Esophagus muscularis mucosa (tissue), 4 donors: ENCODE measurements around the gene NFAM1. TPM values are rescaled to one million over a fixed set of nuclear protein-coding genes. Genes with fewer than 3 reads are reported as not detected.

Experiments
- DNase-seq: peaks from one replicate; pipeline ENCODE4 v3.0.0-alpha.2; 2017; ENCODE audit errors: extremely low spot score
- H3K27ac ChIP-seq, 4 donors: fragments of 200-600 bp; sonication (generic); replicated peaks in 1 of 4; 1 replicate in 3 of 4; 2 replicates in 1 of 4; pipeline ENCODE4 v1.5.1; 2016 to 2019; ENCODE audit warnings: mild to moderate bottlenecking in 1 of 4
- H3K27me3 ChIP-seq, 4 donors: fragments of 200-600 bp; sonication (generic); one replicate each; pipeline versions ENCODE4 v1.5.1 to v1.6.0; 2016 to 2019
- H3K36me3 ChIP-seq, 4 donors: fragments of 200-600 bp; sonication (generic); one replicate each; pipeline ENCODE4 v1.5.1; 2016 to 2019
- H3K4me1 ChIP-seq, 4 donors: fragments of 200-600 bp; sonication (generic); one replicate each; pipeline ENCODE4 v1.5.1; 2016 to 2019
- H3K4me3 ChIP-seq, 4 donors: fragments of 200-600 bp; sonication (generic); 1 replicate in 2 of 4; 2 replicates in 2 of 4; pipeline ENCODE4 v1.5.1; 2016 to 2019; ENCODE audit warnings: mild to moderate bottlenecking in 4 of 4, moderate library complexity in 1 of 4
- H3K9me3 ChIP-seq, 4 donors: fragments of 200-600 bp; sonication (generic); 1 replicate in 3 of 4; 2 replicates in 1 of 4; pipeline ENCODE4 v1.5.1; 2016 to 2019
- CTCF ChIP-seq, 3 experiments: fragments of 200-600 bp in 2 of 3; fragments of 450-650 bp in 1 of 3; sonication (generic) in 2 of 3; IDR thresholded peaks; one replicate each; pipeline ENCODE4 v1.5.1; 2017 to 2019; ENCODE audit warnings: antibody characterized with exemption in 3 of 3, mild to moderate bottlenecking in 2 of 3, moderate library complexity in 1 of 3
- EP300 ChIP-seq: sonication (generic); formaldehyde crosslinking; IDR thresholded peaks from one replicate; pipeline ENCODE4 v1.6.1; 2017; ENCODE audit warnings: antibody characterized with exemption
- POLR2A ChIP-seq: fragments of 450-650 bp; IDR thresholded peaks from one replicate; pipeline ENCODE4 v1.6.1; 2017; ENCODE audit warnings: antibody characterized with exemption, moderate library complexity, mild to moderate bottlenecking, low read depth
- POLR2AphosphoS5 ChIP-seq, 2 donors: sonication (generic); formaldehyde crosslinking; IDR thresholded peaks; one replicate each; pipeline ENCODE4 v1.6.1; 2017; ENCODE audit warnings: antibody characterized with exemption in 2 of 2
- WGBS: methylation state at CpG from one replicate; pipeline ENCODE4 v1.1.5; 2018; 5-methylcytosine and 5-hydroxymethylcytosine counted together
- intact Hi-C: fragments of 100-400 bp; cut with DNase I; formaldehyde crosslinking; loops from one replicate; pipeline ENCODE4 v1.15.1; 2023
- total RNA-seq, 4 donors: library from RNA; depleted of rRNA; stranded (reverse); fragments of >200 nt; gene quantifications; one replicate each; pipeline versions ENCODE4 v1.1.0 to v1.2.1, GENCODE V29; 2016

NFAM1 gene
- total RNA-seq, 4 donors from 2014 or later, result 2.1 to 5.1 (median 2.9) TPM

GRCh38 chr22:42350373-42350772 lies 81.8 kb downstream of the NFAM1 start:
- peaks cover 0 to 9% (median 6%) of the 10 kb centered on the region in 4 donors for H3K4me1 ChIP-seq
- H3K4me3 ChIP-seq, result no peak overlapping the region
- H3K9me3 ChIP-seq, result no peaks in the 10 kb centered on the region
- no peak overlapping the region for H3K27ac ChIP-seq
- intact Hi-C loops, result no loop called here
- H3K27me3 ChIP-seq, result no peaks in the 10 kb centered on the region
- no peak for DNase-seq
- 96% methylated on average over 4 of the region's 4 CpGs for WGBS
- no peaks in the 10 kb centered on the region for H3K36me3 ChIP-seq
- TF ChIP-seq EP300 (no peak), POLR2AphosphoS5 (IDR thresholded peaks at IDR 0.05) (no peak), POLR2A (no peak), CTCF (IDR thresholded peaks at IDR 0.05) (no peak)

- no peaks in the 10 kb centered on the region for H3K27me3 ChIP-seq
- WGBS, result 72% methylated on average over 11 of the region's 27 CpGs
- H3K27ac ChIP-seq, result no peak overlapping the region
- no peaks in the 10 kb centered on the region for H3K36me3 ChIP-seq
- TF ChIP-seq POLR2A (no peak), POLR2AphosphoS5 (IDR thresholded peaks at IDR 0.05) (no peak), EP300 (no peak), CTCF (IDR thresholded peaks at IDR 0.05) (no peak)
- H3K9me3 ChIP-seq, result no peaks in the 10 kb centered on the region
- no peak overlapping the region for H3K4me3 ChIP-seq
- intact Hi-C loops, result no loop called here
- H3K4me1 ChIP-seq, result peaks cover 4 to 27% (median 24%) of the 10 kb centered on the region in 4 donors
- DNase-seq, result no peak
Observed at GRCh38 chr22:42347281-42347824, 84.8 kb downstream of the NFAM1 start.

GRCh38 chr22:42346722-42347121 lies 85.5 kb downstream of the NFAM1 start:
- Histone ChIP-seq H3K4me3 (no peak overlapping the region), H3K4me1 (peaks cover 4 to 34% (median 27%) of the 10 kb centered on the region in 4 donors), H3K9me3 (no peaks in the 10 kb centered on the region), H3K27me3 (no peaks in the 10 kb centered on the region), H3K36me3 (no peaks in the 10 kb centered on the region), H3K27ac (no peak overlapping the region)
- WGBS, result 88% methylated on average over 8 of the region's 8 CpGs
- DNase-seq, result no peak
- intact Hi-C loops, result no loop called here
- no peak for TF ChIP-seq POLR2AphosphoS5 (IDR thresholded peaks at IDR 0.05)
- TF ChIP-seq EP300, result no peak
- no peak for TF ChIP-seq POLR2A
- TF ChIP-seq CTCF (IDR thresholded peaks at IDR 0.05), result no peak

- Histone ChIP-seq H3K27me3 (no peaks in the 10 kb centered on the region), H3K9me3 (no peaks in the 10 kb centered on the region), H3K27ac (peak overlapping the region in 1 of 4 donors; percentile 80), H3K4me1 (peaks cover 4 to 46% (median 39%) of the 10 kb centered on the region in 4 donors), H3K4me3 (no peak overlapping the region), H3K36me3 (no peaks in the 10 kb centered on the region)
- no peak for TF ChIP-seq CTCF (IDR thresholded peaks at IDR 0.05)
- TF ChIP-seq POLR2AphosphoS5 (IDR thresholded peaks at IDR 0.05), result no peak
- no peak for TF ChIP-seq EP300
- WGBS, result 64% methylated on average over 2 of the region's 4 CpGs
- DNase-seq, result no peak
- intact Hi-C loops, result no loop called here
Observed at GRCh38 chr22:42345458-42345857, 86.7 kb downstream of the NFAM1 start.

- no peak for DNase-seq
- TF ChIP-seq EP300 (no peak), POLR2A (no peak), CTCF (IDR thresholded peaks at IDR 0.05) (no peak), POLR2AphosphoS5 (IDR thresholded peaks at IDR 0.05) (peak; percentile 50 to 71)
- Histone ChIP-seq H3K4me3 (peak overlapping the region; percentile 53 to 68 (median 56)), H3K4me1 (peaks cover 4 to 49% (median 42%) of the 10 kb centered on the region in 4 donors), H3K27me3 (no peaks in the 10 kb centered on the region), H3K36me3 (no peaks in the 10 kb centered on the region), H3K9me3 (no peaks in the 10 kb centered on the region), H3K27ac (peak overlapping the region; percentile 80 to 89 (median 83))
- intact Hi-C loops, result no loop called here
- WGBS, result 39% methylated on average over 20 of the region's 31 CpGs
Observed at GRCh38 chr22:42344361-42344905, 87.8 kb downstream of the NFAM1 start.
